ENCODE measurements around the gene CFAP97D2.

- no peak for TF ChIP-seq CTCF (IDR thresholded peaks at IDR 0.05)
- TF ChIP-seq GABPA (IDR thresholded peaks at IDR 0.05; ENCODE audit: low read depth): no peak
- TF ChIP-seq JUND (IDR thresholded peaks at IDR 0.05): no peak
- TF ChIP-seq YY1 (IDR thresholded peaks at IDR 0.05; ENCODE audit: low read depth): no peak
- no peak for TF ChIP-seq POLR2AphosphoS5 (IDR thresholded peaks at IDR 0.05; ENCODE audit: low read depth, low read length)
- no peak for TF ChIP-seq EZH2phosphoT487 (IDR thresholded peaks at IDR 0.05; ENCODE audit: borderline replicate concordance, low read depth)
- TF ChIP-seq MEF2A (IDR thresholded peaks at IDR 0.05; ENCODE audit: borderline replicate concordance, low read depth): no peak
- TF ChIP-seq RAD21 (IDR thresholded peaks at IDR 0.05; ENCODE audit: low read length): no peak
- no peak for TF ChIP-seq MXI1 (IDR thresholded peaks at IDR 0.05; ENCODE audit: low read depth, low read length)
These were observed 19.5 kb downstream of the CFAP97D2 start for GRCh38 chr13:114198556-114198955.
